ENCODE measurements around the gene IGF2BP3. TPM values are rescaled to one million over a fixed set of nuclear protein-coding genes. Genes with fewer than 3 reads are reported as not detected.

Gene IGF2BP3
- total RNA-seq, 1 experiment from 2014 or later: 120 TPM

DNA sequence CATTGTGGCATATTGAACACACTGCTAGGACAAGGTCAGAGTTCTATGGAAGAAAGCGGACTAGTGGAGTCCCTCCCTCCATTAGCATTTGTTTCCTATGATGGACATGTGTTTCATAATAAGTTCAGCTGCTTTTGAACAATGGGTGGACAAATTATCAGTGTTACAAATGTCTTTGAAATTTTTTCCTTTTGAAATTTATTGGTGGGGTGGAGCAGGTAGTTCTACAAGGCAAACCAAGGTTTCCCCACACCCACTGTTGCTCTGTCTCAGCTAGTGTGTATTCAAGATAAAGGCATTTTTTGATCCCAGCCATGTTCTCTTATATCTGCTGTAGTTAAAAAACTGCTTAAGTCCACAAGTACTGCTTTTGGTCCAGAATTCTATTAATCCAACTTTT is 91.3 kb downstream of the IGF2BP3 start:
- Histone ChIP-seq H3K9me3 (ENCODE audit: low read length) (no peaks in the 10 kb centered on the region), H2AFZ (ENCODE audit: low read length) (no peak overlapping the region), H3K9me2 (replicated peaks; ENCODE audit: insufficient read depth, low read length) (no peaks in the 10 kb centered on the region), H3K4me3 (ENCODE audit: low read length) (no peak overlapping the region), H3K4me2 (ENCODE audit: low read depth, low read length, poor library complexity, severe bottlenecking) (no peak overlapping the region), H3K27ac (ENCODE audit: low read length) (no peak overlapping the region), H3K4me1 (ENCODE audit: low read length) (peaks cover 62% of the 10 kb centered on the region), H3K27me3 (ENCODE audit: low read length) (no peaks in the 10 kb centered on the region), H3K36me3 (ENCODE audit: insufficient read depth, low read length) (peaks cover 18% of the 10 kb centered on the region), H3K9ac (ENCODE audit: low read length) (no peak overlapping the region), H3K79me2 (ENCODE audit: low read length) (peaks cover 91% of the 10 kb centered on the region), H4K20me1 (ENCODE audit: insufficient read depth, low read depth, low read length) (no peaks in the 10 kb centered on the region)
- no peak for DNase-seq

DNA sequence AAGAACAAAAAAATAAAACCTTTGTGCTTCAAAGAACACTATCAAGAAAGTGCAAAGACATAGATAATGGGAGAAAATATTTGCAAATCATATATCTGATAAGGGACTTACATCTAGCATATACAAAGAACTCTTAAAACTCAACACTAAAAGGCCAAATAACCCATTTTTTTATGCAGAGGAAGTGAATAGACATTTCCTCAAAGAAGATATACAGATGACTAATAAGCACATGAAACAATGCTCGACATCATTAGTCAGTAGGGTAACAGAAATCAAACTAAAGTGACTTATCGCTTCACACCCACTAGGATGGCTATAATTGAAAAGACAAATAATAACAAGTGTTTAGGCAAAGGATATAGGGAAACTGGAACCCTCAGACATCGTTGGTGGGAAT is 93.2 kb downstream of the IGF2BP3 start:
- H3K36me3 ChIP-seq (ENCODE audit: insufficient read depth, low read length): peaks cover 9% of the 10 kb centered on the region
- H3K9ac ChIP-seq (ENCODE audit: low read length): no peak overlapping the region
- H3K27ac ChIP-seq (ENCODE audit: low read length): peak overlapping the region; percentile 41; the same call in 1 of the 2 replicates
- H2AFZ ChIP-seq (ENCODE audit: low read length): no peak overlapping the region
- no peak for DNase-seq
- no peaks in the 10 kb centered on the region for H3K9me2 ChIP-seq (replicated peaks; ENCODE audit: insufficient read depth, low read length)
- no peak overlapping the region for H3K4me3 ChIP-seq (ENCODE audit: low read length)
- no peak overlapping the region for H3K4me2 ChIP-seq (ENCODE audit: low read depth, low read length, poor library complexity, severe bottlenecking)
- peaks cover 92% of the 10 kb centered on the region for H3K79me2 ChIP-seq (ENCODE audit: low read length)
- H3K9me3 ChIP-seq (ENCODE audit: low read length): no peaks in the 10 kb centered on the region
- H3K27me3 ChIP-seq (ENCODE audit: low read length): no peaks in the 10 kb centered on the region
- H3K4me1 ChIP-seq (ENCODE audit: low read length): peaks cover 73% of the 10 kb centered on the region
- no peaks in the 10 kb centered on the region for H4K20me1 ChIP-seq (ENCODE audit: insufficient read depth, low read depth, low read length)

GRCh38 chr7:23373151-23374004 is 96.9 kb downstream of the IGF2BP3 start:
- Histone ChIP-seq H3K36me3 (ENCODE audit: insufficient read depth, low read length) (no peaks in the 10 kb centered on the region), H3K9ac (ENCODE audit: low read length) (peak overlapping the region; percentile 55), H4K20me1 (ENCODE audit: insufficient read depth, low read depth, low read length) (no peaks in the 10 kb centered on the region), H3K27ac (ENCODE audit: low read length) (peak overlapping the region; percentile 92), H3K27me3 (ENCODE audit: low read length) (no peaks in the 10 kb centered on the region), H3K4me3 (ENCODE audit: low read length) (peak overlapping the region; percentile 49), H3K9me3 (ENCODE audit: low read length) (no peaks in the 10 kb centered on the region), H3K9me2 (replicated peaks; ENCODE audit: insufficient read depth, low read length) (no peaks in the 10 kb centered on the region), H3K4me1 (ENCODE audit: low read length) (peaks cover 93% of the 10 kb centered on the region), H2AFZ (ENCODE audit: low read length) (no peak overlapping the region), H3K79me2 (ENCODE audit: low read length) (peaks cover 97% of the 10 kb centered on the region), H3K4me2 (ENCODE audit: low read depth, low read length, poor library complexity, severe bottlenecking) (peak overlapping the region; percentile 89)
- peak; percentile 80 for DNase-seq

GRCh38 chr7:23372611-23373010 is 97.7 kb downstream of the IGF2BP3 start:
- H3K27ac ChIP-seq (ENCODE audit: low read length): peak overlapping the region; percentile 92
- no peaks in the 10 kb centered on the region for H3K27me3 ChIP-seq (ENCODE audit: low read length)
- no peak for DNase-seq
- peak overlapping the region; percentile 55 for H3K9ac ChIP-seq (ENCODE audit: low read length)
- no peaks in the 10 kb centered on the region for H3K9me3 ChIP-seq (ENCODE audit: low read length)
- H2AFZ ChIP-seq (ENCODE audit: low read length): no peak overlapping the region
- H3K79me2 ChIP-seq (ENCODE audit: low read length): peaks cover 98% of the 10 kb centered on the region
- H3K36me3 ChIP-seq (ENCODE audit: insufficient read depth, low read length): peaks cover 5% of the 10 kb centered on the region; the same call in 1 of the 2 replicates
- peaks cover 95% of the 10 kb centered on the region for H3K4me1 ChIP-seq (ENCODE audit: low read length)
- peak overlapping the region; percentile 49 for H3K4me3 ChIP-seq (ENCODE audit: low read length)
- H3K9me2 ChIP-seq (replicated peaks; ENCODE audit: insufficient read depth, low read length): no peaks in the 10 kb centered on the region
- H3K4me2 ChIP-seq (ENCODE audit: low read depth, low read length, poor library complexity, severe bottlenecking): peak overlapping the region; percentile 89
- no peaks in the 10 kb centered on the region for H4K20me1 ChIP-seq (ENCODE audit: insufficient read depth, low read depth, low read length)

- peak overlapping the region; percentile 24 for H3K4me2 ChIP-seq (ENCODE audit: low read depth, low read length, poor library complexity, severe bottlenecking)
- H3K27me3 ChIP-seq (ENCODE audit: low read length): no peaks in the 10 kb centered on the region
- peaks cover 12% of the 10 kb centered on the region; the same call in 1 of the 2 replicates for H3K36me3 ChIP-seq (ENCODE audit: insufficient read depth, low read length)
- H2AFZ ChIP-seq (ENCODE audit: low read length): no peak overlapping the region
- peaks cover 86% of the 10 kb centered on the region for H3K4me1 ChIP-seq (ENCODE audit: low read length)
- no peaks in the 10 kb centered on the region for H3K9me3 ChIP-seq (ENCODE audit: low read length)
- H3K79me2 ChIP-seq (ENCODE audit: low read length): peaks cover 98% of the 10 kb centered on the region
- no peaks in the 10 kb centered on the region for H4K20me1 ChIP-seq (ENCODE audit: insufficient read depth, low read depth, low read length)
- peak overlapping the region; percentile 22; the same call in 1 of the 2 replicates for H3K9ac ChIP-seq (ENCODE audit: low read length)
- H3K27ac ChIP-seq (ENCODE audit: low read length): peak overlapping the region; percentile 92
- DNase-seq: no peak
- H3K9me2 ChIP-seq (replicated peaks; ENCODE audit: insufficient read depth, low read length): no peaks in the 10 kb centered on the region
- H3K4me3 ChIP-seq (ENCODE audit: low read length): no peak overlapping the region
Observed at GRCh38 chr7:23371654-23372053, 98.6 kb downstream of the IGF2BP3 start.

DNA sequence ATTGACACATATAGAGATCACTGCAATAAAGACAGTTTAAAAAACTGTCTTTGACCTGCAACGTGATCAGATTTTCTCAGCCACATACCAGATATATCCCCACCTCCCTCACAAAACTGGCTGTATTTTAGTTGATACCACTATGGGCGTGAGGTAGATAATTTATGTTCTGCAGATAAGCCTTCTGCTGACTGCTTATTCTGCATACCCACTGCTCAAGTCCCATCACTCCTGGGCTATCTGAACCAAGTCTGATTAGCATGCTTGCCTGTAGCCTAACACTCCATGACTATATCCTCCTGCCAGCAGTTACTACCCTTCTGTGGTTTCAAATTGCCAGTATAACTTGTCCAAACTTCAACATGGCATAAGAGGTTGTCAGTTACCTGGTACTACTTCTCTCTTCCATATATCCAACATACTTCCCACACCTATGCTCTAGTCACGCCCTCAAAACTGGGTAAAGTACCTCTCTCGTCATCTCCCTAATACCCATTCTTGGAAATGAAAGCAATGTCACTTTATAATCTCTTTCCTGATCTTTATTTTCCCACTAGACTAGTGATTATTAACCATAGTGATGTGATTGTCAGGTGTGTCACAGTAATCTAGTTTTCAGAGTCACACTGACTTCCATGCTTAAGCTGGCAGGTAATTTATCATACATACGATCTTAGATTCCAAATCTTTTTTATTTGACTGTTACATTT is 100.4 kb downstream of the IGF2BP3 start:
- Histone ChIP-seq H2AFZ (ENCODE audit: low read length) (no peak overlapping the region), H3K79me2 (ENCODE audit: low read length) (peaks cover 99% of the 10 kb centered on the region), H3K27ac (ENCODE audit: low read length) (peak overlapping the region; percentile 92), H3K9me2 (replicated peaks; ENCODE audit: insufficient read depth, low read length) (no peaks in the 10 kb centered on the region), H3K4me1 (ENCODE audit: low read length) (peaks cover 69% of the 10 kb centered on the region), H3K27me3 (ENCODE audit: low read length) (no peaks in the 10 kb centered on the region), H3K9me3 (ENCODE audit: low read length) (no peaks in the 10 kb centered on the region), H3K4me2 (ENCODE audit: low read depth, low read length, poor library complexity, severe bottlenecking) (peak overlapping the region; percentile 33), H3K36me3 (ENCODE audit: insufficient read depth, low read length) (peaks cover 22% of the 10 kb centered on the region; the same call in 1 of the 2 replicates), H4K20me1 (ENCODE audit: insufficient read depth, low read depth, low read length) (no peaks in the 10 kb centered on the region), H3K4me3 (ENCODE audit: low read length) (peak overlapping the region; percentile 3; the same call in 1 of the 2 replicates), H3K9ac (ENCODE audit: low read length) (peak overlapping the region; percentile 2; the same call in 1 of the 2 replicates)
- DNase-seq: no peak

DNA sequence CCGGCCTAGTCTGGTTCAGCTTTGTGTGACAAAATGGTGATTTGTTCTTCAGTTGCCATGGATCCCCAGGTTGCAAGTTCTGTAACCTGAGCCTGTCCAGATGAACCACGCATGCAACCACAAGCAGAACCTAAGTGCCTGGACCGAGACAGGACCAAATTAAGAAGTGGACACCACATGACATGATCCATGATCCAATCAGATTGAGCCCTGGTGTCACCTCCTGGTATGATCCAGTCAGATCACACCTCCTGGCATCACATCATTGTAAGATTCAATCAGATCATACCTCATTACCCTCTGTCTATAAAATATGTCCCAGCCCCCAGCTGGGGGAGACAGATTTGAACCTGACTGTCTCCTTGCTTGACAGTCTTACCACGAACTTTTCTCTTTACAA is 101.2 kb downstream of the IGF2BP3 start:
- peaks cover 96% of the 10 kb centered on the region for H3K79me2 ChIP-seq (ENCODE audit: low read length)
- H4K20me1 ChIP-seq (ENCODE audit: insufficient read depth, low read depth, low read length): no peaks in the 10 kb centered on the region
- peak overlapping the region; percentile 2; the same call in 1 of the 2 replicates for H3K9ac ChIP-seq (ENCODE audit: low read length)
- H3K4me3 ChIP-seq (ENCODE audit: low read length): peak overlapping the region; percentile 3; the same call in 1 of the 2 replicates
- peak overlapping the region; percentile 92 for H3K27ac ChIP-seq (ENCODE audit: low read length)
- peak; percentile 57 for DNase-seq
- peaks cover 62% of the 10 kb centered on the region for H3K4me1 ChIP-seq (ENCODE audit: low read length)
- H2AFZ ChIP-seq (ENCODE audit: low read length): no peak overlapping the region
- H3K27me3 ChIP-seq (ENCODE audit: low read length): no peaks in the 10 kb centered on the region
- H3K4me2 ChIP-seq (ENCODE audit: low read depth, low read length, poor library complexity, severe bottlenecking): peak overlapping the region; percentile 33
- no peaks in the 10 kb centered on the region for H3K9me2 ChIP-seq (replicated peaks; ENCODE audit: insufficient read depth, low read length)
- H3K36me3 ChIP-seq (ENCODE audit: insufficient read depth, low read length): peaks cover 22% of the 10 kb centered on the region; the same call in 1 of the 2 replicates
- no peaks in the 10 kb centered on the region for H3K9me3 ChIP-seq (ENCODE audit: low read length)

DNA sequence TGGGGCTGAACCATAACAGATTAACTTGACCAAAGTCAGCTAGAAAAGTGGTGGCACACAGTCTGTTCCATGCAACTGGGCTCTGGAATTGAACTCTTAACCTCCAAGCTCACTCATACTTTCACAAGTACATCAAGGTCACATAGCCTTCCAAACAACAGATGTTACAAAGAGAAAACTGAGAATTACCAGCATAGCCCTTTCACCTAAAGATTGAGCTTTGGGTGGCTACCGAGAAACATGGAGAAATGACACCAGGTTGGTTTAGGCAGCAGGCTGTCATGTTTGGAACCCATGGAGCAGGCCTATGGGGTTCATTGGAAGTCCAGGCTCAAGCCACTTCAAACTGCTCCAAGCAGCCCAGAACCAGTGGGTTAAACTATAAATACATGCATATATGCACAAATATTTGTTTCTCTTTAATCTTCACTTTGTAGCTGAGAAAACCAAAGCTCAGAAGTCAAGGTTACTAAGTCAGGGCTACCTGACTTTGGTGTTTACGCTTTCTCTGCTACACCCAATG is 112.1 kb downstream of the IGF2BP3 start:
- Histone ChIP-seq H3K36me3 (ENCODE audit: insufficient read depth, low read length) (peaks cover 22% of the 10 kb centered on the region), H3K9ac (ENCODE audit: low read length) (peak overlapping the region; percentile 14; the same call in 1 of the 2 replicates), H3K9me2 (replicated peaks; ENCODE audit: insufficient read depth, low read length) (no peaks in the 10 kb centered on the region), H4K20me1 (ENCODE audit: insufficient read depth, low read depth, low read length) (no peaks in the 10 kb centered on the region), H3K4me2 (ENCODE audit: low read depth, low read length, poor library complexity, severe bottlenecking) (no peak overlapping the region), H3K27me3 (ENCODE audit: low read length) (no peaks in the 10 kb centered on the region), H2AFZ (ENCODE audit: low read length) (no peak overlapping the region), H3K27ac (ENCODE audit: low read length) (peak overlapping the region; percentile 20; the same call in 1 of the 2 replicates), H3K4me3 (ENCODE audit: low read length) (no peak overlapping the region), H3K79me2 (ENCODE audit: low read length) (peaks cover 88% of the 10 kb centered on the region), H3K9me3 (ENCODE audit: low read length) (no peaks in the 10 kb centered on the region), H3K4me1 (ENCODE audit: low read length) (peaks cover 54% of the 10 kb centered on the region)
- DNase-seq: no peak

Measured in Karpas-422 (cell line).